Astrocyte (in vitro differentiated cells and primary cell): ENCODE results near the gene IFT52.

Experiments used
- CTCF ChIP-seq: IDR thresholded peaks from 2 replicates; pipeline ENCODE4 v1.5.1; 2011; ENCODE audit warnings: low read depth, mild to moderate bottlenecking, inconsistent platforms, low read length, moderate library complexity; ENCODE audit not compliant: insufficient read depth
- EZH2 ChIP-seq: IDR thresholded peaks from 2 replicates; pipeline ENCODE4 v1.6.1; 2012; ENCODE audit warnings: mild to moderate bottlenecking, low read length, inconsistent platforms; ENCODE audit not compliant: insufficient read depth

- TF ChIP-seq CTCF = no peak
- no peak for TF ChIP-seq EZH2
These were observed 91.7 kb downstream of the IFT52 start for GRCh38 chr20:43682446-43682845.
